Pancreas (tissue), 10 donors: ENCODE data around the gene SRPK2. TPM values are rescaled to one million over a fixed set of nuclear protein-coding genes. Genes with fewer than 3 reads are reported as not detected.
"Not testable (repeated sequence)": the region's sequence is repeated elsewhere in the genome, so short reads cannot be mapped to it uniquely, and the experiment has no call there.

ENCODE experiments used
- ATAC-seq, 4 donors: fragments of 200-7000 bp; cut with Tn5 transposase; one replicate each; pipeline versions ENCODE4 v1.8.0 to v1.9.1; 2020; ENCODE audit warnings: mild to moderate bottlenecking in 4 of 4, moderate library complexity in 4 of 4
- DNase-seq, 6 donors: peaks; one replicate each; pipeline ENCODE4 v3.0.0-alpha.2; 2020
- FAIRE-seq: peaks from 2 replicates; lab custom pipeline; 2012; peaks lifted over from hg19 to GRCh38; lab: Jason Lieb, UNC
- H3K27ac ChIP-seq, 4 donors: fragments of 200-600 bp; sonication (generic); 1 replicate in 3 of 4; 2 replicates in 1 of 4; pipeline versions ENCODE4 v1.5.0 to v1.8.0; 2020
- H3K27me3 ChIP-seq, 4 donors: fragments of 200-600 bp; one replicate each; pipeline ENCODE4 v1.8.0; 2021
- H3K36me3 ChIP-seq, 3 donors: fragments of 200-600 bp; sonication (generic) in 1 of 3; one replicate each; pipeline versions ENCODE4 v1.5.0 to v1.8.0; 2020 to 2021
- H3K4me1 ChIP-seq, 3 donors: fragments of 200-600 bp; one replicate each; pipeline ENCODE4 v1.8.0; 2021
- H3K4me3 ChIP-seq, 4 donors: fragments of 200-600 bp; sonication (generic) in 2 of 4; one replicate each; pipeline versions ENCODE4 v1.5.0 to v1.8.0; 2020 to 2021
- H3K9me3 ChIP-seq, 4 donors: fragments of 200-600 bp; one replicate each; pipeline ENCODE4 v1.8.0; 2021
- CTCF ChIP-seq, 4 donors: fragments of 200-600 bp; sonication (generic) in 3 of 4; IDR thresholded peaks; one replicate each; pipeline versions ENCODE4 v1.5.0 to v1.8.0; 2021; ENCODE audit warnings: antibody characterized with exemption in 4 of 4
- WGBS, 2 donors: extraction: QIAGEN DNeasy Blood & Tissue Kit; methylation state at CpG; one replicate each; pipeline ENCODE4 v1.1.7; 2013; 5-methylcytosine and 5-hydroxymethylcytosine counted together
- intact Hi-C, 3 donors: fragments of 100-400 bp; cut with DNase I; formaldehyde crosslinking; loops; one replicate each; pipeline versions ENCODE4 v1.11.1 to v1.14.2; 2022
- polyA plus RNA-seq, 2 donors: library from polyadenylated mRNA; stranded (reverse); fragments of 200-250 nt; gene quantifications; one replicate each; pipeline ENCODE4 v1.2.3, GENCODE V29; 2013
- total RNA-seq, 6 donors: library from RNA; stranded (reverse); fragmentation: NEBNext Ultra II Directional in 4 of 6; extraction: Animal tissue kit (Norgen Biotek cat#: 25700) in 4 of 6; gene quantifications; one replicate each; pipeline versions ENCODE4 v1.2.1 to v1.2.4, GENCODE V29; 2021 to 2023
- donor health status: healthy with polysubstance abuse.
- donor health status: DM: no; HTN: no; CAD: no; lungs with moderate emphysema.
- donor health status: DM: no; HTN: no; CAD: no.
- donor health status: control.
- donor health status: control.
- donor health status: Bipolar disorder and iron deficiency.
- donor health status: DM: yes; HTN: yes; CAD: no.
- donor health status: DM: no; HTN: no; CAD: no.
- donor health status: DM: no; HTN: no; CAD: no.
- donor health status: DM: yes; HTN: yes; CAD: no.

Gene SRPK2
- total and polyA plus RNA-seq, 8 donors, result 6.5 to 27.4 (median 16.4) TPM

- H3K4me3 ChIP-seq, result no peak overlapping the region
- 74 to 82% methylated on average over 5 of the region's 5 CpGs for WGBS, 2 donors
- no peak for TF ChIP-seq CTCF (IDR thresholded peaks at IDR 0.05)
- peaks cover 0 to 7% (median 5%) of the 10 kb centered on the region in 3 donors for H3K4me1 ChIP-seq
- no peaks in the 10 kb centered on the region for H3K9me3 ChIP-seq
- H3K27me3 ChIP-seq, result no peaks in the 10 kb centered on the region
- no peak for DNase-seq
- intact Hi-C loops, result loop anchor here in 1 of 3 donors (5.0 kb wide), 1 partner anchor 36 kb away; no protein-coding TSS in a partner anchor
- peak in 2 of 4 donors; percentile 29 to 44 for ATAC-seq
- FAIRE-seq, result no peak
- H3K27ac ChIP-seq, result no peak overlapping the region
- no peaks in the 10 kb centered on the region for H3K36me3 ChIP-seq
Measured at GRCh38 chr7:105238198-105238765, 150.4 kb downstream of the SRPK2 start.

- Histone ChIP-seq H3K4me1 (peaks cover 0 to 7% (median 5%) of the 10 kb centered on the region in 3 donors), H3K4me3 (no peak overlapping the region), H3K27me3 (no peaks in the 10 kb centered on the region), H3K36me3 (no peaks in the 10 kb centered on the region), H3K9me3 (no peaks in the 10 kb centered on the region), H3K27ac (no peak overlapping the region)
- intact Hi-C loops, result loop anchor here in 1 of 3 donors (5.0 kb wide), 1 partner anchor 33 kb away; no protein-coding TSS in a partner anchor
- 77 to 86% methylated on average over 4 of the region's 4 CpGs for WGBS, 2 donors
- no peak for TF ChIP-seq CTCF (IDR thresholded peaks at IDR 0.05)
- FAIRE-seq (no peak), DNase-seq (no peak), ATAC-seq (no peak)
Measured at GRCh38 chr7:105234886-105235285, 153.8 kb downstream of the SRPK2 start.

- intact Hi-C loops, ATAC-seq, H3K4me3 ChIP-seq, H3K36me3 ChIP-seq, FAIRE-seq, H3K27ac ChIP-seq, DNase-seq, H3K27me3 ChIP-seq, H3K9me3 ChIP-seq, H3K4me1 ChIP-seq: not testable (repeated sequence)
- 96 to 97% methylated on average over 6 of the region's 6 CpGs for WGBS, 2 donors
Measured at GRCh38 chr7:105232829-105233291, 155.9 kb downstream of the SRPK2 start.

GRCh38 chr7:105230486-105230885, 158.2 kb downstream of the SRPK2 start:
- H3K27ac ChIP-seq, result no peak overlapping the region
- H3K4me1 ChIP-seq, result no peaks in the 10 kb centered on the region
- FAIRE-seq, result no peak
- no peak for TF ChIP-seq CTCF (IDR thresholded peaks at IDR 0.05)
- no peaks in the 10 kb centered on the region for H3K27me3 ChIP-seq
- no peak for DNase-seq
- H3K4me3 ChIP-seq, result no peak overlapping the region
- ATAC-seq, result no peak
- intact Hi-C loops, result no loop called here
- WGBS, 2 donors, result 51 to 62% methylated on average over 3 of the region's 3 CpGs
- no peaks in the 10 kb centered on the region for H3K9me3 ChIP-seq
- H3K36me3 ChIP-seq, result no peaks in the 10 kb centered on the region

GRCh38 chr7:105229641-105230040, 159.1 kb downstream of the SRPK2 start:
- no peak overlapping the region for H3K4me3 ChIP-seq
- TF ChIP-seq CTCF (IDR thresholded peaks at IDR 0.05), result no peak
- H3K27me3 ChIP-seq, result no peaks in the 10 kb centered on the region
- FAIRE-seq, result no peak
- H3K9me3 ChIP-seq, result no peaks in the 10 kb centered on the region
- no peak for ATAC-seq
- peaks cover 0 to 7% (median 0%) of the 10 kb centered on the region in 3 donors for H3K4me1 ChIP-seq
- intact Hi-C loops, result no loop called here
- H3K36me3 ChIP-seq, result no peaks in the 10 kb centered on the region
- WGBS, 2 donors, result 90 to 98% methylated on average over 5 of the region's 5 CpGs
- H3K27ac ChIP-seq, result no peak overlapping the region
- no peak for DNase-seq
